ENCODE data around the gene FRS2.

- TF ChIP-seq SMC3 (conservative IDR thresholded peaks at IDR 0.05; ENCODE audit: poor library complexity): no peak
- TF ChIP-seq POLR2AphosphoS5 (IDR thresholded peaks at IDR 0.05): no peak
- no peak for TF ChIP-seq CTCF (IDR thresholded peaks at IDR 0.05; ENCODE audit: poor library complexity, severe bottlenecking)
- no peak for TF ChIP-seq EZH2 (IDR thresholded peaks at IDR 0.05; ENCODE audit: borderline replicate concordance, insufficient read depth, low read length, poor library complexity, severe bottlenecking)
- no peak for TF ChIP-seq REST (IDR thresholded peaks at IDR 0.05; ENCODE audit: borderline replicate concordance)
- no peak for TF ChIP-seq EP300 (conservative IDR thresholded peaks at IDR 0.05; ENCODE audit: poor library complexity, severe bottlenecking)
- TF ChIP-seq RAD21 (conservative IDR thresholded peaks at IDR 0.05): no peak
- TF ChIP-seq MXI1 (conservative IDR thresholded peaks at IDR 0.05; ENCODE audit: poor library complexity, severe bottlenecking): no peak
These were observed 93.1 kb downstream of the FRS2 start for GRCh38 chr12:69563166-69563762.

Data from neural cell (in vitro differentiated cells).